Type B pancreatic cell (in vitro differentiated cells): Measurements from ENCODE around the gene RXFP3. TPM values are rescaled to one million over a fixed set of nuclear protein-coding genes. Genes with fewer than 3 reads are reported as not detected.
"Not testable (repeated sequence)": the region's sequence is repeated elsewhere in the genome, so short reads cannot be mapped to it uniquely, and the experiment has no call there.

Experiments used
- DNase-seq: peaks from one replicate; pipeline ENCODE4 v3.0.0; 2021; ENCODE audit warnings: mixed read lengths; ENCODE audit not compliant: unreplicated experiment; ENCODE audit errors: extremely low spot score
- H3K27ac Mint-ChIP-seq: 2 replicates; pipeline ENCODE4 v1.8.0; 2021; ENCODE audit warnings: mild to moderate bottlenecking, mixed read lengths
- H3K27me3 Mint-ChIP-seq: 2 replicates; pipeline ENCODE4 v1.8.0; 2021; ENCODE audit warnings: mixed read lengths
- H3K36me3 Mint-ChIP-seq: 2 replicates; pipeline ENCODE4 v1.8.0; 2021; ENCODE audit warnings: mixed read lengths
- H3K4me1 Mint-ChIP-seq: one replicate; pipeline ENCODE4 v1.8.0; 2021; ENCODE audit warnings: mixed read lengths; ENCODE audit not compliant: unreplicated experiment
- H3K4me3 Mint-ChIP-seq: 2 replicates; pipeline ENCODE4 v1.8.0; 2021; ENCODE audit warnings: mild to moderate bottlenecking, mixed read lengths
- H3K9me3 Mint-ChIP-seq: 2 replicates; pipeline ENCODE4 v1.8.0; 2021; ENCODE audit warnings: mixed read lengths
- total RNA-seq: library from RNA; stranded (reverse); gene quantifications from 2 replicates; pipeline ENCODE4 v1.2.1, GENCODE V29; 2021; ENCODE audit warnings: low replicate concordance
- TF ChIP-seq, protein P1 (sequence below): fragments of 200-600 bp; sonication (generic); conservative IDR thresholded peaks from 2 replicates; pipeline ENCODE4 v1.5.0; 2021; ENCODE audit warnings: antibody characterized with exemption, mild to moderate bottlenecking

RXFP3 gene
- total RNA-seq, 1 donor from 2014 or later: 0.31 TPM

DNA sequence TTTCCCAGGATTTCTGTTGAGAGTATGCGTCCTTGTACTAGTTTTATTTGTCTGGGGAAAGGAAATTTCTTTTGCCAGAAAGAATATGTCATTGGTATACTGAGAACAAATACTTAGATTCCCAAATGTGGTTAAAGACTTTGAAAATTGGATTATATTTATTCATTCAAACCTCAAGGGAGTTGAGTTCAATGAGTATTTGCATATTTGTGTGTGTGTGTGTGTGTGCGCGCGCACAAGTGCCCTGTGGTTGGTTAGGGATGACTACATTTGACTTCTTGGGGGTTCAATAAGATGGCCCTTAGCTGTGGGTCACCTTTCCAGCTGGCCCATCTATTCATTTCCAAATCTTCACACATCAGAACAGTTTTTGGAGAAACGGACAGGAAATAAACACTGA lies 4.9 kb downstream of the RXFP3 start:
- TF ChIP-seq, protein P1, sequence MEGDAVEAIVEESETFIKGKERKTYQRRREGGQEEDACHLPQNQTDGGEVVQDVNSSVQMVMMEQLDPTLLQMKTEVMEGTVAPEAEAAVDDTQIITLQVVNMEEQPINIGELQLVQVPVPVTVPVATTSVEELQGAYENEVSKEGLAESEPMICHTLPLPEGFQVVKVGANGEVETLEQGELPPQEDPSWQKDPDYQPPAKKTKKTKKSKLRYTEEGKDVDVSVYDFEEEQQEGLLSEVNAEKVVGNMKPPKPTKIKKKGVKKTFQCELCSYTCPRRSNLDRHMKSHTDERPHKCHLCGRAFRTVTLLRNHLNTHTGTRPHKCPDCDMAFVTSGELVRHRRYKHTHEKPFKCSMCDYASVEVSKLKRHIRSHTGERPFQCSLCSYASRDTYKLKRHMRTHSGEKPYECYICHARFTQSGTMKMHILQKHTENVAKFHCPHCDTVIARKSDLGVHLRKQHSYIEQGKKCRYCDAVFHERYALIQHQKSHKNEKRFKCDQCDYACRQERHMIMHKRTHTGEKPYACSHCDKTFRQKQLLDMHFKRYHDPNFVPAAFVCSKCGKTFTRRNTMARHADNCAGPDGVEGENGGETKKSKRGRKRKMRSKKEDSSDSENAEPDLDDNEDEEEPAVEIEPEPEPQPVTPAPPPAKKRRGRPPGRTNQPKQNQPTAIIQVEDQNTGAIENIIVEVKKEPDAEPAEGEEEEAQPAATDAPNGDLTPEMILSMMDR: no peak
- Mint-ChIP-seq H3K27me3 (peaks cover 32% of the 10 kb centered on the region), H3K27ac (no peak overlapping the region), H3K9me3 (no peaks in the 10 kb centered on the region), H3K36me3 (no peaks in the 10 kb centered on the region), H3K4me3 (no peak overlapping the region), H3K4me1 (peaks cover under 1% of the 10 kb centered on the region)
- DNase-seq: no peak

DNA sequence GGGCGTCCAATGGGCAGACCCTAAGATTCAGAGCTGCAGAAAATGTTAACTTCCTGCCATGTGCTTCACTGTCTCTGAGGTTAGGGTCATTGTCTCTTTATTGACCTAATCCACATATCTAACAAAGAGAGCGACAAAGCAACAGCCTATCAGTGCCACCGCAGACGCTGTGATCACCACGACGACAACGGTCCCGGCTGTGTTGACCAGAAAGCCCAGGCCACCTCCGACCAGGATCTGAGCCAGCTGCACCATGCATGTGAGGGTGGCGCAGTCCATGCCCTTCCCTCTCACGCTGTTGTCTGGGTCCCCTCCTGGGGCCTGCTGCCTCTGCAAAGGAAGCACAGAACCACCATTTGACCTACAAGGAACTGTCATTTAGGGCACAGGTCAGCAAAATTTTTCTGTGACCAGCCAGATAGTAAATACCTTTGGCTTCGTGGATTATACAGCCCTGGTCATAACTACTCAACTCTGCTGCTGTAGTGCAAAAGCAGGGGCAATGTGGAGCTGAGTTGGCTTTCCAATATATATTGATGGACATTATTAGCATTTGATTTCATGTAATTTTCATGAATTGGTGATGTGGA lies 8.5 kb downstream of the RXFP3 start:
- DNase-seq: no peak
- TF ChIP-seq, protein P1: no peak

DNA sequence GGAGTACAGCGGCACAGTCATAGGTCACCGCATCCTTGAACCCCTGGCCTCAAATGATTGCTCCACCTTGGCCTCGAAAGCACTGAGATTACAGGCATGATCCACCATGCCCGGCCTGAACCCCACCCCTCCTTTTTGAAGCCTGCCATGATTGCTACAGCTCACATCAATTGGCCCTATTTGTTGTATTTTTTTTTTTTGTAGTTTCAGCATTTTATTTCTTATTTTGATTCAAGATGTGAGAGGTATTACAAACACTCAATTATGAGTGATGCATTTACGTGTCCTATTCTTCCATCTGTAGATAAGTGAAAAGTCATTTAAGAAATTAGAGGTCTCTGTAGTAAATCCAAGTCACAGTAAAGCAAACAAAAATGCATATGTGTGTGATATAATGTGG lies 16.0 kb downstream of the RXFP3 start:
- not testable (repeated sequence) for H3K4me1 Mint-ChIP-seq, H3K27me3 Mint-ChIP-seq, H3K4me3 Mint-ChIP-seq, H3K27ac Mint-ChIP-seq, DNase-seq, H3K9me3 Mint-ChIP-seq, H3K36me3 Mint-ChIP-seq

More for the DNA sequence above, 8.5 kb downstream of the RXFP3 start:
- Mint-ChIP-seq H3K4me3 (no peak overlapping the region), H3K9me3 (no peaks in the 10 kb centered on the region), H3K4me1 (no peaks in the 10 kb centered on the region), H3K36me3 (no peaks in the 10 kb centered on the region), H3K27ac (no peak overlapping the region), H3K27me3 (peaks cover 21% of the 10 kb centered on the region)

DNA sequence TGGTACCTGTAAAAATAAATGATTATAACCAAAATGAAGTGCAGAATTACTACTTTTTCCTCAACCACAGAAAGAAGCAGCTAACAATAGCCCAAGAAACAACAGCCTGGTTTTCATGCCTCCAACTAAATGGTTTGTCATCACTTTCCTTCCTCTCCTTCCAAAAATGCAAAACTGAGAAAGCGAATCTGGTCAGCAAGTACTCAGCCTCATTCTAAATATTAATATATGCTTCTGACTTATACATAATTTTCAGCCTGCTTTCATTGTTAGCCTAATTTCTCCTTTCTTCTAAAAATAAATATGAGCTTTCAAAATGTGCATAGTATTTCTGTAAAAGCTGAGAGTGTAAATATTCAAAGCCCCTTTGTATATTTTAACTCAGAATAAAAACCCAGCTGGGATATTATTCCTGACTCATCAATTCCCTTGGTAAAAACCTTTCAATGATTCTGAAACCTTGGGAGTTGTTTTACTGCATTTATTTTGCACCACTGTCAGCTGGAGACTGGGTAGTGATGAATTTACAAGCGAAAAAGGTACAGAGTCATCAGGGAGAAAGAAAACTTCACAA lies 21.5 kb downstream of the RXFP3 start:
- no peaks in the 10 kb centered on the region for H3K27me3 Mint-ChIP-seq
- TF ChIP-seq, protein P1: no peak
- no peak overlapping the region for H3K27ac Mint-ChIP-seq
- H3K36me3 Mint-ChIP-seq: no peaks in the 10 kb centered on the region
- no peak for DNase-seq
- no peak overlapping the region for H3K4me3 Mint-ChIP-seq
- no peaks in the 10 kb centered on the region for H3K9me3 Mint-ChIP-seq
- no peaks in the 10 kb centered on the region for H3K4me1 Mint-ChIP-seq

DNA sequence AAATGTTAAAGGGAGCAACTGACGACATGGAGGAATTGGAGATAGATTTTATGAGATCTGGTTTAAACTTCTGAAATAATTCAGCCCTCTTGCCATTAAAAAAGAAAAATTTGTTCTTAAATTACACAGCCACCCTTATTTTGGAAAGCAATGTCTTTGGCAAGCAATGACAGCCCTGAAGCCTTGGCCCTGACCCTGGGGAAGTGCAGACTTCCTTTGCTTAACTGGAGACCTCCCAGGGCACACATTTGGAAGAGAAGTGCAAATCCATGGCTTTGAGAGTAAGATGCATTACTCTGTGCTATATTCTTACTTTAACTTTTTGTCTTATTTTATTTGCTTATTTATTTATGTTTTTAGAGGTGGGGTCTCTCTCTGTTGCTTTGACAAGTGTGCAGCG lies 22.0 kb downstream of the RXFP3 start:
- DNase-seq: no peak
- no peaks in the 10 kb centered on the region for H3K36me3 Mint-ChIP-seq
- no peak overlapping the region for H3K27ac Mint-ChIP-seq
- H3K4me1 Mint-ChIP-seq: no peaks in the 10 kb centered on the region
- H3K9me3 Mint-ChIP-seq: no peaks in the 10 kb centered on the region
- no peak overlapping the region for H3K4me3 Mint-ChIP-seq
- H3K27me3 Mint-ChIP-seq: no peaks in the 10 kb centered on the region
- TF ChIP-seq, protein P1: no peak

DNA sequence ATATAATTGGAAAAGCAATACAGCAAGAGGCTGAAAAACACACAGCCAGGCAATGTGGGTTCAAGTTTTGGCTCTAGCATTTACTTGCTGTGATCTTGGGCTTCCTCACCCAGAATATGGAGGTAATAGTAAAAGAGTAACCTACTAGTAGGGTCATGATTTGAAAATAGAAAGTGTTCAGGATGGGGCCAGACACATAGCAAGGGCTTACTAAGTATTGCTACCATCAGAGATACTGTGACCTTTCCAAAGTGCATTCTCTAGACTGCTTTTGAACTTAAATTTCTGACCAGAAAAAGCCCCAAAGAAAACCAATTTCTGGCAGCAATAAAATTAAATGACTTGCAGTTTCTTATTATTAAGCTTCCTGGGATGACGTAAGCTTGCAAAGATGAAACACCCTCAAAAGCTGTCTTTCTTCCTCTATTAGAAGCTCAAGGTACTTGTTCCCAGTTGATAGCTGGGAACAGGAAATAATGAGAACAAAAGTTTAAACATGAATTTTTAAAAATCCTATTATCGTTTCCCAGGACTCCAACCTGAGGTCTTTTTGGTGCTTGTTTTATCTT lies 28.0 kb downstream of the RXFP3 start:
- Mint-ChIP-seq H3K27ac (no peak overlapping the region), H3K27me3 (no peaks in the 10 kb centered on the region), H3K36me3 (no peaks in the 10 kb centered on the region), H3K4me3 (no peak overlapping the region), H3K9me3 (peaks cover 5% of the 10 kb centered on the region), H3K4me1 (peaks cover 7% of the 10 kb centered on the region)
- no peak for DNase-seq
- TF ChIP-seq, protein P1: no peak
